Measurements from ENCODE around the gene PHF1.
A peak's percentile ranks its signal among the peaks of the same experiment; 100 is the strongest.

PHF1 gene

GRCh38 chr6:33424855-33425667 is 14.2 kb downstream of the PHF1 start:
- TF ChIP-seq PAX5 (IDR thresholded peaks at IDR 0.05; ENCODE audit: insufficient read depth, low read length, severe bottlenecking): no peak
- TF ChIP-seq SPI1 (IDR thresholded peaks at IDR 0.05; ENCODE audit: low read depth, low read length): peak; percentile 10; the same call in 1 of the 2 replicates
- TF ChIP-seq POLR2A (IDR thresholded peaks at IDR 0.05; ENCODE audit: low read depth, low read length): no peak
- TF ChIP-seq POLR2AphosphoS5 (IDR thresholded peaks at IDR 0.05; ENCODE audit: low read depth, low read length): no peak
- TF ChIP-seq POU2F2 (IDR thresholded peaks at IDR 0.05; ENCODE audit: low read depth, low read length): no peak
- FAIRE-seq: no peak
- no peak for DNase-seq (ENCODE audit: insufficient read length, low spot score)

GRCh38 chr6:33425668-33426577 is 15.1 kb downstream of the PHF1 start:
- no peak for TF ChIP-seq POU2F2 (IDR thresholded peaks at IDR 0.05; ENCODE audit: low read depth, low read length)
- TF ChIP-seq POLR2AphosphoS5 (IDR thresholded peaks at IDR 0.05; ENCODE audit: low read depth, low read length): peak; percentile 40; the same call in 1 of the 2 replicates
- TF ChIP-seq POLR2A (IDR thresholded peaks at IDR 0.05; ENCODE audit: low read depth, low read length): no peak; the same call in 1 of the 2 replicates
- TF ChIP-seq PAX5 (IDR thresholded peaks at IDR 0.05; ENCODE audit: insufficient read depth, low read length, severe bottlenecking): no peak
- no peak for TF ChIP-seq SPI1 (IDR thresholded peaks at IDR 0.05; ENCODE audit: low read depth, low read length)
- 0 out of 2 replicates have a peak, but pooled peaks have one; percentile 30 for TF ChIP-seq TAF1 (IDR thresholded peaks at IDR 0.05; ENCODE audit: low read depth, low read length)
- FAIRE-seq (peak; percentile 86), DNase-seq (ENCODE audit: insufficient read length, low spot score) (peak; percentile 75)

- no peak for TF ChIP-seq POU2F2 (IDR thresholded peaks at IDR 0.05; ENCODE audit: low read depth, low read length)
- peak; percentile 93 for FAIRE-seq
Measured at GRCh38 chr6:33426590-33427511, 16.0 kb downstream of the PHF1 start.

DNA sequence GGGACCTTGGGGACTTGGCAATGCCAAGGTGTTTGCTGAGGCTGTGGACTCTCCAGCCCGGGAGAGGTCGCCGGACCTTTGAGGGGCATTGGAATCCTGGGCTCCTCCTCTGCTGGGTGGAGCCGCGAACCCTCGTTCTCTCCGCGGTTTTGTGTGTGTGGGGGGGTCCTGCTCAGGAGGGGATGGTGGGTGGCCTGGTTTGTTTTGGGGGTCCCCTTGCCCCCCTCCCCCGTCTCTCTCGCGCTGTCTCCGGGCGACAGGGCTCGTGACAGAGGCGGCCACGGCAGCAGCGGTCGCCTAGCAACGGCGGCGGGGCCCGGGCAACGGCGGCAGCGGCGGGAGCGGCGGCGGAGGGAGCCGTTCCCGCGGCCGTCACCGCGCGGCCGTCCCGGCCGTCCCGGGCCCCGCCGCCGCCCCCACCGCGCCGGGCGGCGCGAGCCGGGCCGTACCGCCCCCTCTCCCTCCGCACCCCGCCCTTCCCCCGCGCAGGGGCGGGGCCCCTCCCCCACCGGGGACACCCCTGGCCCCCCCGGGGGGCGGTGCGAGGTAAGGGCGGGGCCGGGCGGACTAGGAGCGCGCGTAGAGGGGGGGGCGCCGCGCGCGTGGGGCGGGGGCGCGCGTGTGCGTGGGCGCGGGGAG is 16.9 kb downstream of the PHF1 start:
- FAIRE-seq (no peak), DNase-seq (ENCODE audit: insufficient read length, low spot score) (peak; percentile 57)
- TF ChIP-seq POLR2A (IDR thresholded peaks at IDR 0.05; ENCODE audit: low read depth, low read length) (no peak), POU2F2 (IDR thresholded peaks at IDR 0.05; ENCODE audit: low read depth, low read length) (no peak), SPI1 (IDR thresholded peaks at IDR 0.05; ENCODE audit: low read depth, low read length) (no peak)

More at GRCh38 chr6:33426590-33427511, 16.0 kb downstream of the PHF1 start:
- no peak for DNase-seq (ENCODE audit: insufficient read length, low spot score)

DNA sequence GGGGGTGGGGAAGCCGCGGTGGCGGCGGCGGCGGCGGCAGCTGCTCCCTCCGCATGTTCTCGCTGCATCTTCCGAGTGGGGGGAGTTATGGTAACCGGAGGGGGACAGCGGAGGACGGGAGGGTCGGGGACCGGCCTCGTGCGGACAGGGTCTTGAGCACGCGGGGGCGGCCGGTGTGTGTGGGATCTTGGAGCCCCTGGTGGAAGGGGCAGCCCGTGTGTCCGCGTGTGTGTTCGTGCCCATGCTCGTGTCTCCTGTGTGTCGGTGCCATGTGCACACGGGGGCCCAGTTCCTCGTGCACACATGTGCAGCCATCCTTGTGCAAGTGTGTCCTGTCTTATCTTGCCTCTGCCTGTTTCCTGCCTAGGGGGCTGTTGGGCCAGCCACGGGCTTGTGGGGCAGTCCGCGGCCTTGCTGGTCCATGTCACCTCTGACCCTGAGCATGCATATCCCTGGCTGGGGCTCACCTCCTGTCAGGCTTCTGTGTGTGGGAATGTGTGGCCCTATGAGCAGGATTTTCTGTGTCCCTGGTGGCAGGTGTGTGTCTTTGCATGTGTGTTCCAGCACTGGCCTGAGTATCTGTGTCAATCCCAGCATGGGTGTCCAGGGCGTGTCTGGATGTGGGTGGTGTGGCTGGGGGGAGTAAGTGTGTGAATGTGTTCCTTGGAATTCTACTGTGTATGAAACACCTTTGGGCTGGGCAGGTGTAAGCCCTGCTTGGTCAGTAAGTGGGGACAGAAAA is 17.6 kb downstream of the PHF1 start:
- FAIRE-seq: peak; percentile 81

DNA sequence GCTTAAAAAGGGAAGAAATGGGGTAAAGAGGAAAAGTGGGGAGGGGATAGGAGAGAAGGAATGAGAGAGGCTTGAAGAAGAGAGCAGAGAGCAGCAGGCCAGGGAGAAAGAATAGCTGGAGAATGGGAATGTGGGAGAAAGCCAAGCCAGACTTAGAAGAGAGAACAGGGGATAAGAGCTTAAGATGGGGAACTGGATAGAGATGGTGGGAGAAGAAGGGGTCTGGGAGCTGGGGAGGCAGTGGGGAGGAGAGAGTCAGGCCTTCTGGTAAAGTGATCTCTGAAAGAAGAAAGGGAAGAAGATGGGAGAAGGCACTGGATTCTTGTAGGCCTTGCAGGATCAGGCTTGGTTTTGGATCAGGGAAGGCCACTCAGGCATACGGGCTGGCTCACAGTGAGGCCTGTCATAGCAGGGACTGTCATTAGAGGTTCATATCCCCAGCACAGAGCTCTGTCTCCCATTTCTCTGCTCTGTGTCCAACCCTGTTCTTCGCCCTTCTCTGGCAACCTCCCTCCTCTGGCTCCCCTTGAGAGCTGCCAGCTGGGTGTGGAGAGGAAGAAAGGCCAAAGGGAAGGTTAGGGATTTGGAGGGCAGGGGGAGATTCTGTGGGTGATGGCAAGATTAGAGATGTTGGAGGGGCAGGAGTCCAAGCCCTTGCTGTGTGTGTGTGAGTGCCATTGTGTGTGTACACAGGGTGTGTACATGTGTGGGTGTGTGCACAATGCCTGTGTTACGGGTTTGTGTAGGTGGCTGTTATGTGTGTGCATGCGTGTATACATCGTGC is 18.3 kb downstream of the PHF1 start:
- FAIRE-seq: peak; percentile 66
- TF ChIP-seq TAF1 (IDR thresholded peaks at IDR 0.05; ENCODE audit: low read depth, low read length): no peak
- no peak for TF ChIP-seq SPI1 (IDR thresholded peaks at IDR 0.05; ENCODE audit: low read depth, low read length)
- TF ChIP-seq POU2F2 (IDR thresholded peaks at IDR 0.05; ENCODE audit: low read depth, low read length): no peak
- no peak for TF ChIP-seq POLR2AphosphoS5 (IDR thresholded peaks at IDR 0.05; ENCODE audit: low read depth, low read length)
- no peak for TF ChIP-seq PAX5 (IDR thresholded peaks at IDR 0.05; ENCODE audit: insufficient read depth, low read length, severe bottlenecking)
- TF ChIP-seq POLR2A (IDR thresholded peaks at IDR 0.05; ENCODE audit: low read depth, low read length): no peak

More for the DNA sequence above, 17.6 kb downstream of the PHF1 start:
- TF ChIP-seq PAX5 (IDR thresholded peaks at IDR 0.05; ENCODE audit: insufficient read depth, low read length, severe bottlenecking): no peak
- TF ChIP-seq TAF1 (IDR thresholded peaks at IDR 0.05; ENCODE audit: low read depth, low read length): no peak
- TF ChIP-seq SPI1 (IDR thresholded peaks at IDR 0.05; ENCODE audit: low read depth, low read length): no peak
- TF ChIP-seq POLR2A (IDR thresholded peaks at IDR 0.05; ENCODE audit: low read depth, low read length): no peak
- TF ChIP-seq POU2F2 (IDR thresholded peaks at IDR 0.05; ENCODE audit: low read depth, low read length): no peak; the same call in 1 of the 2 replicates
- DNase-seq (ENCODE audit: insufficient read length, low spot score): no peak

DNA sequence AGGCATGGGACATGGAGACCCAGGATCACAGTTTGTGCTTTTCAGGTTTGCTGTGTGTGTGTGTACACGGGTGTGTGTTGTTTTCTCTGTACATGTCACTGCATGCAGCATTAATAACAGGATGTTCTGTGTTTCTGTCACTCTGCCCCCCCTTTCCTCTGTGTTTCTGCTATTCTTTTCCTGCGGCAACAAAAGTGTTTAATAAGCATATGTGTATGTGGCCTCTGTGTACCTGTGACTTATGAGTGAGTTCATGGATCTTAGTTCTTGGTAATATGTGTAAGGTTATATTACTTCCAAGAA is 18.9 kb downstream of the PHF1 start:
- TF ChIP-seq TAF1 (IDR thresholded peaks at IDR 0.05; ENCODE audit: low read depth, low read length) (no peak), PAX5 (IDR thresholded peaks at IDR 0.05; ENCODE audit: insufficient read depth, low read length, severe bottlenecking) (no peak)
- FAIRE-seq (no peak), DNase-seq (ENCODE audit: insufficient read length, low spot score) (no peak)

More for the DNA sequence above, 18.3 kb downstream of the PHF1 start:
- DNase-seq (ENCODE audit: insufficient read length, low spot score): no peak

GRCh38 chr6:33430334-33430733 is 19.5 kb downstream of the PHF1 start:
- FAIRE-seq: peak; percentile 66
- TF ChIP-seq POLR2AphosphoS5 (IDR thresholded peaks at IDR 0.05; ENCODE audit: low read depth, low read length) (no peak), POLR2A (IDR thresholded peaks at IDR 0.05; ENCODE audit: low read depth, low read length) (no peak), SPI1 (IDR thresholded peaks at IDR 0.05; ENCODE audit: low read depth, low read length) (no peak), PAX5 (IDR thresholded peaks at IDR 0.05; ENCODE audit: insufficient read depth, low read length, severe bottlenecking) (no peak), TAF1 (IDR thresholded peaks at IDR 0.05; ENCODE audit: low read depth, low read length) (no peak), POU2F2 (IDR thresholded peaks at IDR 0.05; ENCODE audit: low read depth, low read length) (no peak)
- DNase-seq (ENCODE audit: insufficient read length, low spot score): no peak
